Adrenal gland (tissue), 12 donors: ENCODE results near the gene MDP1. TPM values are rescaled to one million over a fixed set of nuclear protein-coding genes. Genes with fewer than 3 reads are reported as not detected.
"Not testable (repeated sequence)": the region's sequence is repeated elsewhere in the genome, so short reads cannot be mapped to it uniquely, and the experiment has no call there.

ENCODE experiments used
- DNase-seq, 7 donors: peaks; one replicate each; pipeline ENCODE4 v3.0.0-alpha.2; 2019 to 2020
- H3K27ac ChIP-seq, 5 donors: fragments of 200-600 bp; sonication (generic) in 4 of 5; 1 replicate in 3 of 5; 2 replicates in 2 of 5; pipeline versions ENCODE4 v1.5.1 to v1.8.0; 2016 to 2020; ENCODE audit warnings: mild to moderate bottlenecking in 1 of 5
- H3K27me3 ChIP-seq: fragments of 200-600 bp; 2 replicates; pipeline ENCODE4 v1.8.0; 2021
- H3K36me3 ChIP-seq, 2 donors: fragments of 200-600 bp; replicated peaks in 1 of 2; 1 replicate in 1 of 2; 2 replicates in 1 of 2; pipeline versions ENCODE4 v1.5.1 to v1.8.0; 2018 to 2022
- H3K4me1 ChIP-seq, 2 donors: fragments of 200-600 bp; replicated peaks in 1 of 2; 1 replicate in 1 of 2; 2 replicates in 1 of 2; pipeline versions ENCODE4 v1.5.1 to v1.8.0; 2018 to 2021
- H3K4me3 ChIP-seq, 4 donors: fragments of 200-600 bp; sonication (generic) in 3 of 4; one replicate each; pipeline ENCODE4 v1.5.1; 2016 to 2018
- H3K9me3 ChIP-seq, 3 donors: fragments of 200-600 bp; sonication (generic) in 1 of 3; replicated peaks in 1 of 3; 1 replicate in 2 of 3; 2 replicates in 1 of 3; pipeline versions ENCODE4 v1.5.1 to v1.8.0; 2016 to 2021
- POLR2A ChIP-seq, 2 donors: fragments of 450-650 bp; IDR thresholded peaks; one replicate each; pipeline ENCODE4 v1.6.1; 2017; ENCODE audit warnings: antibody characterized with exemption in 2 of 2, mild to moderate bottlenecking in 2 of 2, moderate library complexity in 1 of 2
- WGBS, 4 donors: extraction: QIAGEN DNeasy Blood & Tissue Kit in 2 of 4; methylation state at CpG; one replicate each; pipeline versions ENCODE4 v1.1.5 to v1.1.7; 2013 to 2017; 5-methylcytosine and 5-hydroxymethylcytosine counted together
- intact Hi-C, 2 donors: fragments of 100-400 bp; cut with DNase I; formaldehyde crosslinking; loops; one replicate each; pipeline versions ENCODE4 v1.14.1 to v1.15.0; 2022 to 2023
- polyA plus RNA-seq, 3 donors: library from polyadenylated mRNA; stranded (reverse); fragments of 200-250 nt in 2 of 3; fragments of 350-450 nt in 1 of 3; fragmentation: Illumina TruSeq in 1 of 3; extraction: RNeasy Lipid Tissue Mini Kit (QIAGEN cat#74804) in 1 of 3; gene quantifications; one replicate each; pipeline ENCODE4 v1.2.3, GENCODE V29; 2013 to 2014
- total RNA-seq, 9 donors: library from RNA; depleted of rRNA in 4 of 9; stranded (reverse); fragments of >200 nt in 4 of 9; fragments of 120-200 nt in 1 of 9; fragmentation: NEBNext Ultra II Directional in 1 of 9; extraction: Animal tissue kit (Norgen Biotek cat#: 25700) in 1 of 9; gene quantifications; one replicate each; pipeline versions ENCODE4 v1.1.0 to v1.2.4, GENCODE V29; 2013 to 2023
- TF ChIP-seq, protein P1 (sequence below), 6 experiments: fragments of 450-650 bp in 4 of 6; fragments of 200-600 bp in 2 of 6; sonication (generic) in 1 of 6; IDR thresholded peaks; 1 replicate in 5 of 6; 2 replicates in 1 of 6; pipeline versions ENCODE4 v1.5.1 to v1.8.0; 2016 to 2021; ENCODE audit warnings: antibody characterized with exemption in 6 of 6, mild to moderate bottlenecking in 2 of 6, moderate library complexity in 1 of 6
- donor health status: healthy with polysubstance abuse.
- donor health status: Bipolar disorder and iron deficiency.
- donor health status: DM: yes; HTN: yes; CAD: no.
- donor health status: DM: no; HTN: no; CAD: no.
- donor health status: DM: no; HTN: no; CAD: no.
- donor health status: DM: yes; HTN: yes; CAD: no.

MDP1 gene
- total and polyA plus RNA-seq, 12 donors = 20.3 to 53.7 (median 33.6) TPM

GRCh38 chr14:24206260-24207103 is 9.4 kb downstream of the MDP1 start:
- H3K4me1 ChIP-seq = peaks cover 0 to under 1% of the 10 kb centered on the region in 2 donors
- intact Hi-C loops = no loop called here
- H3K27me3 ChIP-seq = no peaks in the 10 kb centered on the region
- H3K9me3 ChIP-seq = no peaks in the 10 kb centered on the region
- TF ChIP-seq POLR2A (IDR thresholded peaks at IDR 0.05) = no peak
- TF ChIP-seq, protein P1, sequence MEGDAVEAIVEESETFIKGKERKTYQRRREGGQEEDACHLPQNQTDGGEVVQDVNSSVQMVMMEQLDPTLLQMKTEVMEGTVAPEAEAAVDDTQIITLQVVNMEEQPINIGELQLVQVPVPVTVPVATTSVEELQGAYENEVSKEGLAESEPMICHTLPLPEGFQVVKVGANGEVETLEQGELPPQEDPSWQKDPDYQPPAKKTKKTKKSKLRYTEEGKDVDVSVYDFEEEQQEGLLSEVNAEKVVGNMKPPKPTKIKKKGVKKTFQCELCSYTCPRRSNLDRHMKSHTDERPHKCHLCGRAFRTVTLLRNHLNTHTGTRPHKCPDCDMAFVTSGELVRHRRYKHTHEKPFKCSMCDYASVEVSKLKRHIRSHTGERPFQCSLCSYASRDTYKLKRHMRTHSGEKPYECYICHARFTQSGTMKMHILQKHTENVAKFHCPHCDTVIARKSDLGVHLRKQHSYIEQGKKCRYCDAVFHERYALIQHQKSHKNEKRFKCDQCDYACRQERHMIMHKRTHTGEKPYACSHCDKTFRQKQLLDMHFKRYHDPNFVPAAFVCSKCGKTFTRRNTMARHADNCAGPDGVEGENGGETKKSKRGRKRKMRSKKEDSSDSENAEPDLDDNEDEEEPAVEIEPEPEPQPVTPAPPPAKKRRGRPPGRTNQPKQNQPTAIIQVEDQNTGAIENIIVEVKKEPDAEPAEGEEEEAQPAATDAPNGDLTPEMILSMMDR (IDR thresholded peaks at IDR 0.05) = no peak
- no peak overlapping the region for H3K27ac ChIP-seq
- peaks cover 0 to 57% of the 10 kb centered on the region in 2 donors for H3K36me3 ChIP-seq
- H3K4me3 ChIP-seq = no peak overlapping the region
- peak in 3 of 7 donors; percentile 6 to 35 (median 16) for DNase-seq
- WGBS, 4 donors = 81 to 99% (median 85%) methylated on average over 6 to 11 of the region's 11 CpGs

DNA sequence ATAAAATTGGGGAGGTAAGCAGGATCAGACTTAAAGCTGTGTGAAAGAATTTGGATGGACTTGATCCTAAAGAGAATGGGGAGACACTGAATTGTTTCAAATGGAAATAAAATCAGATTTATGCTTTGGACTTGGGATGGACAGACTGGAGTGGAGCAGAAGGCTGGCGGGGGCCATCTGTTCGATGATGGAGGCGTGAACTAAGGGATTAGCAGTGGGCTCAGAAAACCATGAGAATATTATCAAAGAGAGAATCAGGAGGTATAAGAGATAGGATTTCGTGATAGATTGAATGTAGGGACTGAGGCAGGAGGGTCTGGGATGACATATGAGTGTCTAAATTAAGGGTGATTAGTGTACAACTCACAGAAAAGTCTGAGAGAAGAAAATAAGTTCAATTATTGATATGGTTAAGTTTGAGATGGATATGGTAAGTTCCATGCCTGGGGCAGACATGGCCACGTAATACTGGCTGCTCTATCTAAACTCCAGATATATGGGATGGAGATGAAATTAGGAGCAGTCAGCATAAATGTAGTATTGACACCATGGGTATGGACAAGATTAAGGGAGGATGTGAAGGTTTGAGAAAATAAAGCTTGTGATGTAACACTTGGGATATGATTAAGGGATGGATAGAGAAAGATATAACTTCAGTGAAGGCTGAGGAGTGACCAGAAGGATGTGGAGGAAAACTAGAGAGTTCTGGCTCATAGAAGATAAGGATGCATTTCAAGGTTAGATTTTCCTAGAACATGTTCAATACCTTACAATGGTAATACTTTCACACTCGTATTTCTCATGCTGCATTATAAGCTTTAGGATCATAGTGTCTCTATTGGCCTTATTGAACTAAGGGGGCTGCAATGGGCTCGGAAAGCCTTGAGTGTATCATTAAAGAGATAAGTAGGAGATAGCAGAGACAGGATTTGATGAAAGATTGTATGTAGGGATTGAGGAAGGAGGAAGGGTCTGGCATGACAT is 11.4 kb downstream of the MDP1 start:
- no peaks in the 10 kb centered on the region for H3K27me3 ChIP-seq
- no peak overlapping the region for H3K27ac ChIP-seq
- H3K36me3 ChIP-seq = peaks cover 0 to 39% of the 10 kb centered on the region in 2 donors
- DNase-seq = peak in 2 of 7 donors; percentile 11 to 13
- WGBS, 4 donors = 89 to 92% (median 91%) methylated on average over 7 of the region's 7 CpGs
- intact Hi-C loops = no loop called here
- TF ChIP-seq, protein P1 (IDR thresholded peaks at IDR 0.05) = no peak
- TF ChIP-seq POLR2A (IDR thresholded peaks at IDR 0.05) = no peak
- no peaks in the 10 kb centered on the region for H3K4me1 ChIP-seq
- H3K4me3 ChIP-seq = no peak overlapping the region
- H3K9me3 ChIP-seq = no peaks in the 10 kb centered on the region

- peak in 3 of 7 donors; percentile 8 to 42 (median 18) for DNase-seq
- intact Hi-C loops, H3K4me3 ChIP-seq, H3K9me3 ChIP-seq, H3K27ac ChIP-seq, H3K27me3 ChIP-seq, H3K4me1 ChIP-seq: not testable (repeated sequence)
- H3K36me3 ChIP-seq = peaks cover 0 to 30% of the 10 kb centered on the region in 2 donors
- WGBS, 4 donors = 85 to 96% (median 92%) methylated on average over 14 to 16 of the region's 16 CpGs
Measured at GRCh38 chr14:24203249-24203886, 12.5 kb downstream of the MDP1 start.

GRCh38 chr14:24202538-24202937 is 13.3 kb downstream of the MDP1 start:
- 79 to 93% (median 90%) methylated on average over 8 of the region's 8 CpGs for WGBS, 4 donors
- H3K27ac ChIP-seq, H3K4me3 ChIP-seq, intact Hi-C loops, DNase-seq, H3K27me3 ChIP-seq, H3K4me1 ChIP-seq, H3K9me3 ChIP-seq: not testable (repeated sequence)
- peaks cover 0 to 24% of the 10 kb centered on the region in 2 donors for H3K36me3 ChIP-seq
